Activated gamma-delta T cell (primary cell): ENCODE data around the gene CD19.
"Not testable (repeated sequence)": the region's sequence is repeated elsewhere in the genome, so short reads cannot be mapped to it uniquely, and the experiment has no call there.

ENCODE experiments used
- DNase-seq: peaks from one replicate; lab custom pipeline; 2025; lab: John Stamatoyannopoulos, UW
- total RNA-seq, 2 donors: gene quantifications; one replicate each; lab custom pipeline; 2026; lab: John Stamatoyannopoulos, UW

CD19 gene
- total RNA-seq = 0 to 0.17 reads per million in 2 donors

DNA sequence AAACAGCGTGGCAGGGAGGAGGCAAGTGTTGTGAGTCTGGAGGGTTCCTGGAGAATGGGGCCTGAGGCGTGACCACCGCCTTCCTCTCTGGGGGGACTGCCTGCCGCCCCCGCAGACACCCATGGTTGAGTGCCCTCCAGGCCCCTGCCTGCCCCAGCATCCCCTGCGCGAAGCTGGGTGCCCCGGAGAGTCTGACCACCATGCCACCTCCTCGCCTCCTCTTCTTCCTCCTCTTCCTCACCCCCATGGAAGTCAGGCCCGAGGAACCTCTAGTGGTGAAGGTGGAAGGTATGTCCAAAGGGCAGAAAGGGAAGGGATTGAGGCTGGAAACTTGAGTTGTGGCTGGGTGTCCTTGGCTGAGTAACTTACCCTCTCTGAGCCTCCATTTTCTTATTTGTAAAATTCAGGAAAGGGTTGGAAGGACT lies at the start of gene CD19:
CD19 (plus strand) TSS at position 171 of the 425 bp plus-strand sequence; CDS start at position 201, 30 bp downstream.
- no peak for DNase-seq

DNA sequence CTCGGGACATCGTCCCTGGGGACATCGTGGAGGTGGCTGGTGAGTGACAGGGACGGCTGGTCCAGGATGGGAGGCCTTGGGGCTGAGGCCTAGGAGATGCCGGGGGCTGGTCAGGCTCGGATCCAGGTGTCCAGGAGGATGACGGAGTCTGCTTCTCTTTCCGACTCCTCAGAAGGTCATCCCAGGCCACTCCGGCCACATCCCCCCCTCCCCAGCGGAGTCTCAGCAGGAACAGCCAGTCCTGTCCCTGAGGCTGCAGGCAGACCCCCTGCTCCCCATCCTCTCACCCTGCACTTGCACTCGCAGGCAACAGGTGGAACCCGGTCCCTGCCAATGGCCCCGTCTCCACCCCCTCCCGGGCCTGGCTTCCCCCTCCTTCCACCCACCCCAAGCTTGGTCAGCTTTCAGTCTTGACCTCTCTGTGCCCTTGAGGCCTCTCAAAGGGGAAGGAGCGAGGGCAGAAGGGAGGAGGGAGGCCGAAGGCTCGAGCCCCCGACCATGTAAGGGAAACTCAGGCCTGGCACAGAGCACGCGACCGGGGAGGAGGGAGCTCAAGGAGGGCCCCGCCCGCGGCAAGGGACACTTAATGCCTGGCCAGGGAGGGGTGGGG lies 49.1 kb upstream of the CD19 start:
- no peak for DNase-seq

- DNase-seq = no peak
These were observed 48.4 kb upstream of the CD19 start for GRCh38 chr16:28883221-28883996.

DNA sequence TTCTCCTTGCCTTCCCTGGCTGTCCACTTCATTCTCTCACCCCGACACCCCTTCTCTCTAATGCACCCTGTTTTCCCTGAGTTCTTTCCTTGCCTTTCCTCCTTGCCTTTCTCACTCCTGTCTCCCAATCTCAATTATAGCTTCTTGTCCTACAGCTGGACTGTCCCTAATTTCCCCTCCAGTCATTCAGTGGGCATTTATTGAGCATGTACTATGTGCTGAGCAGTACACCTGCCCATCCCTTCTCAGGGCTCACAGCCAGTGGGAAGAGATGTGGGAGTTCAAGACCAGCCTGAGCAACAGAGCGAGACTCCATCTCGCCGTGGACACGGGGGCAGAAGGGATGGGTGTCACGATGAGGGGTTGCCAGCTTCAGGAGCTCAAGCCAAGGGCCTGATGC lies 47.7 kb upstream of the CD19 start:
- DNase-seq = no peak

GRCh38 chr16:28886945-28887344 lies 44.8 kb upstream of the CD19 start:
- no peak for DNase-seq

- DNase-seq = not testable (repeated sequence)
These were observed 41.4 kb upstream of the CD19 start for GRCh38 chr16:28890355-28890754.

DNA sequence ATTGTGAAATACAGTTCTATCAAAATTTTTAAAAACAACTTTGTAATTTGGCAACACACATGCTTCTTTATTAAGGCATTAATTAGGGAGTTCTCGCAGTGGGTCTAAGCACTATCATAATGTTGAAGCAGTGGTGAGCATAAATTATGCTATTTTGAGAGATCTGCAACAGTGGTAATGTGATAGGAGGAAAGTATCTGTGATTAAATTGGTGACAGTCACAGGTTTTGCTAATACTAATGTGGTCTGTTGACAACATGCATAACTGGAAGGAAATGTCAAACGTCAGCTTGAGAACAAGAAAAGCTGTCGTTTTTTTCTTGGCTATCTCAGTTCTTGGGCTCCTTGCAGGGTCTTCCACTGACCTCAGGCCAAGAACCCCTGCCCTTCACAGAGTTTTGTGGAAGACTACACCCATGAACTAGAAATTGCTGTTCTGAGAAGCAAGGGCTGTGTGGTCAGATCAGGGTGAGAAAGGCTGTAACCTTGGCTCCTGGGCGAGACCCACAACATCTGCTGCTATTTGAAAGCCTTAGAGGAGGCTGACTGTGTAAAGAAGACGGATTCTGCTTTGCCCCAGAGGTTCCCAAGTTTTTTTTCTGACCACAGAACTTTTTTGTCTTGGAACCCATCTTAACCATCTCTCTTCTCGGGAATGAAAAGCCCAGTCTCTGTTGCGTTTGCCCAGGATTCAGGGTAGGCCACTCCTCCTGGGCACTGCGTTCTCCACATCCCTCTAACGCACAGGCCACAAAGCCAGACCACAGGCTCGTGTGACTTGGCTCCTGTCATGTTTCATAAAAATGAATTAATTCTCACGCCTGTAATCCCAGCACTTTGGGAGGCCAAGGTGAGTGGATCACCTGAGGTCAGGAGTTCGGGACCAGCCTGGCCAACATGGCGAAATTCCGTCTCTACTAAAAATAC lies 39.5 kb upstream of the CD19 start:
- no peak for DNase-seq

DNA sequence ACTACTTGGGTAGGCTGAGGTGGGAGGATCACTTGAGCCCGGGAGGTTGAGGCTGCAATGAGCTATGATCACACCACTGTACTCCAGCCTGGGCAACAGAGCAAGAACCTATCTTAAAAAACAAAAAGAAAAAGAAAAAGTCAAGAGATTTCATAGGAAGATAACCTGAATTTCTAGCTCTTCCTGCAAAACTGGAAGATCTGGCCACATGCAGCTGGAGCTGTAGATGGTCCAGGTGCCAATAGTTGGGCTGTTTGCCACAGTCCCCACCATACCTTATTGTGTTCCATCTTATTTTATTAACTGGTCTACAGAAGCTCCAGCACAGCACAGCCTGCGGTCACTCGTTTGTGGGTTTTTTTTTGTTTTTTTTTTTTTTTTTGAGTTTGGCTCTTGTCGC lies 38.5 kb upstream of the CD19 start:
- DNase-seq = no peak

DNA sequence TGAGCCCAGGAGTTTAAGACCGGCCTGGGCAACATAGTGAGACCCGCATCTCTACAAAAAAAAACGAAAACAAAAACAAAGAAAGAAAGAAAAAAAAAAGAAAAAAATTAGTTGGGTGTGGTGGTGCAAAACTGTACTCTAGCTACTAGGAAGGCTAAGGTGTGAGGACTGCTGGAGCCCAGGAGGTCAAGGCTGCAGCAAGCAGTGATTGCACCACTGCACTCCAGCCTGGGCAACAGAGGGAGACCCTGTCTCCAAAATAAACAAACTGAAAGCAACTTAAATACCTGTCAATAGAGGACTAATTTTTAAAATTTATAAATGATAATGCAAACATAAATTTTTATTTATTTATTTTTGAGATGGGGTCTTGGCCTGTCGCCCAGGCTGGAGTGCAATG lies 36.2 kb upstream of the CD19 start:
- no peak for DNase-seq

DNA sequence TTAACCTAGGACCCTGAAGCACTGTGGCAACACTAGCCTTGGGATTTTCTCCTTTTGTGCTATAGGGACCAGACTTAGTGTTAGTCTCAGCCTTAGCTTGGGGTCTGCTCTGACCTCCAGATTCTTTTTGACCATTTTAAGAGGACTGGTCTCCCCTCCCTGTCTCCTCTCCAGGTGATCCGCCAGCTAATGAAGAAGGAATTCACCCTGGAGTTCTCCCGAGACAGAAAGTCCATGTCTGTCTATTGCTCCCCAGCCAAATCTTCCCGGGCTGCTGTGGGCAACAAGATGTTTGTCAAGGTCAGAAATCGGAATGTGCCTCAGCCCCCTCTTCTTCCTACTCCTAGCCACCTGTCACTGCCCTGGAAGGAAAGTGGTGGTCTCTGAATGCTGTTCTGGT lies 33.9 kb upstream of the CD19 start:
- DNase-seq = no peak

DNA sequence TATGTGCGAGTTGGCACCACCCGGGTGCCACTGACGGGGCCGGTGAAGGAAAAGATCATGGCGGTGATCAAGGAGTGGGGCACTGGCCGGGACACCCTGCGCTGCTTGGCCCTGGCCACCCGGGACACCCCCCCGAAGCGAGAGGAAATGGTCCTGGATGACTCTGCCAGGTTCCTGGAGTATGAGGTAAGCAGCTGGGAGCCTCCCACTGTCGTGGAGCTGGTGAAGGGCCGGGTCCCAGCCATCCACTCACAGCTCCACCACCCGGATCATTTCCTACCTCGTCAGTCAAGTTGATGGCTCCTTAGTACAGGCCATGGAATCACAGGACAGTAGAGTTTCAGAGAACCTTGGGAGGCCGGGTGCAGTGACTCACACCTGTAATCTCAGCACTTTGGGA lies 33.5 kb upstream of the CD19 start:
- no peak for DNase-seq

DNA sequence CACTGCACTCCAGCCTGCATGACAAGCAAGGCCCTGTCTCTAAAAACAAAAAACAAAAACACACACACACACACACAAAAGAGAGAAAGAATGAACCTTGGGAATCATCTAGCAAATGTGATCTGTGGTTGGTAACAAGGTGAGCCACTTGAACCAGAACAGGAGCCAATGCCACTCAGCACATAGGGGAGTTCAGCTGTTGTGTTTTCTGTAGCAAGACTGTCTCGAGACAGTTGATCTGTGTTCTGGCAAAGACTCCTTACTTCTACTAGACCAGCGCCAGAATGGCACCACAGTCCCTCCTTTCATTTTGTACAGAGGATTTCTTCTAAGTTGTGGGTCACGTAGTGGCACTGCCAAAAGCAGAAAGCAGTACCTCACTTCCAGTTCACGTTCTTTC lies 32.8 kb upstream of the CD19 start:
- no peak for DNase-seq

DNA sequence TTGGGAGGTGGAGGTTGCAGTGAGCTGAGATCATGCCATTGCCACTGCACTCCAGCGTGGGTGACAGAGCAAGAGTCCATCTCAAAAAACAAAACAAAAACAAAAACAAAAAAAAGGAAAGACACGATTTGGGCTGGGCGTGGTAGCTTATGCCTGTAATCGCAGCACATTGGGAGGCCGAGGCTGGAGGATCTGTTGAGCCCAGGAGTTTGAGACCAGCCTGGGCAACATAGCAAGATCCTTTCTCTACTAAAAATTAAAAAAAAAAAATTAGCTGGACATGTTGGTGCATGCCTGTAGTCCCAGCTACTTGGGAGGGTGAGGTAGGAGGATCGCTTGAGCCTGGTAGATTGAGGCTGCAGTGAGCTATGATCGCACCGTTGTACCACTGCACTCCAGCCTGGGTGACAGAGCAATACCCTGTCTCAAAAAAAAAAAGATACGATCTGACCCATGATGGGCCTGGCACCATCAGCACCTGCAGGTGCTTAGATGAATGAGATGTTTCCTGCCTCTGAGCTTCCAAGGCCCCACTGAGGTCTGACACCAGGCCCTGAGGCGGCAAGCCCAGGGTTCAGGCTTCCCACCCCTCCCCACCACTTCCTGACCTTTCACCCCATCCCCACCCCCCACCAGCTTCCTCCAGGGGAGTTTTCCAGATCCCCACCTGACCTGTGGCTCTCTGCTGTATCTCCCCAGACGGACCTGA lies 31.7 kb upstream of the CD19 start:
- DNase-seq = no peak

GRCh38 chr16:28900601-28901000 lies 31.2 kb upstream of the CD19 start:
- DNase-seq = no peak

GRCh38 chr16:28901862-28902261 lies 29.9 kb upstream of the CD19 start:
- no peak for DNase-seq

DNA sequence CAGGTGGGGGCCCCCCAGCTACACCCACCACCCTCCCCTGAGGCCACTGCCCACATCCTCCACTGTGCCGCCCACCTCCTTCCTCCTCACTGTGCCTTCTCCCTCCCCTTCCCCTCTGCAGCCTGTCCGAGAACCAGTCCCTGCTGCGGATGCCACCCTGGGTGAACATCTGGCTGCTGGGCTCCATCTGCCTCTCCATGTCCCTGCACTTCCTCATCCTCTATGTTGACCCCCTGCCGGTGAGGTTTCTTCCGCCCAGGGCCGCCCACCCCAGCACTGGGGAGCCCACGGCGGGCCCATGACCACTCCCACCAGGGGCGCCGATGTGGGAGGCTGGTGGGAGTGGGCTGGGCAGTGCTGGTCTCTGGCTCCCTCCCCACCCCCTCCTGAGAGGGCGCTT lies 28.9 kb upstream of the CD19 start:
- no peak for DNase-seq

DNA sequence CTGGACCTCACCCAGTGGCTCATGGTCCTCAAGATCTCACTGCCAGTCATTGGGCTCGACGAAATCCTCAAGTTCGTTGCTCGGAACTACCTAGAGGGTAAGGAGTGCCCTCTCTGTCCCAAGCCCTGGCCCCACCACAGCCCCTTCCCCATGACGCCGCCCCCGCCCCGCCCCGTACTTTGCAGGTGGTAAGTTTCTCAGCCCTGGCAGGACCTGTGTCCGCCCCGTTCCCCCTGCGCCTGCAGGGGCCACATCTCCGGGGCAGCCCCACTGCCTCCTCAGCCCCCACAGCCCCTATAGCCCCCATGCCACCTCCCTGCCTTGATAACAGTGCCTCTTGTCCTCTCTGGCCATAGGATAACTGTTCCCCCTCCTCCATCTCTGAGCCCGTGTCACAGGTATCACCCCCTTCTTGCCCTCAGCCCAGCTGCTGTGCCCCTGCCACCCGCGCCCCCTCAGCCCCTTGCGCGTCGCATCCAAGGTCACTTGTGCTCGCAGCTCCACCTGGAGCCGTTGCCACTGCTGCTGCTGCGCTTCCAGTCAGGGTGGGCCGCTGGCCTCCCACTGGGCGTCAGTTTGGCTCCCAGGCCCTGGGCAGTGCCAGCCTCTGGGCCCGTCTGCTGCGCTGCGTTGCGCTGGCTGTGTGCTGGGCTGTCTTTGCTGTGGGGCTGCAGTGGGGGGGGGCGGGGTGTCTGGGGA lies 28.3 kb upstream of the CD19 start:
- no peak for DNase-seq

GRCh38 chr16:28904363-28904762 lies 27.4 kb upstream of the CD19 start:
- DNase-seq = no peak

DNA sequence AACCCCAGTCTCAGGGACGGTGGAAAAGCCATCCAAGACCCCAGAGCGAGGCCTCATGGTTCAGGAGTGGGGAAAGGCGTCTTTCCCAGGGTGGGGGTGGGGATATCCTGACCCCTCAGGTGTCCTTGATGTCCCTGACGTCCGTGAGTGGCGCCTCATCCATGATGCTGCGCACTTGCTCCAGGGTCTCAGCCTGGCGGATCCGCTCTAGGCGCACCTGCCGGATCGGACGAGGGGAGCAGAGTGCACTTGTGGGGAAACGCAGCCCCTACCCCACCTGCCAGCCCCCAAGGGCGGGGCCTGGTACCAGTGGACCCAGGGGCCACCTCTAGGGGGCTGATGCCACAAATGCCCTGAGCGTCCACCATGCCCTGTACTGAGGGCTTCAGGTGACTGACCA lies 26.9 kb upstream of the CD19 start:
- DNase-seq = no peak

DNA sequence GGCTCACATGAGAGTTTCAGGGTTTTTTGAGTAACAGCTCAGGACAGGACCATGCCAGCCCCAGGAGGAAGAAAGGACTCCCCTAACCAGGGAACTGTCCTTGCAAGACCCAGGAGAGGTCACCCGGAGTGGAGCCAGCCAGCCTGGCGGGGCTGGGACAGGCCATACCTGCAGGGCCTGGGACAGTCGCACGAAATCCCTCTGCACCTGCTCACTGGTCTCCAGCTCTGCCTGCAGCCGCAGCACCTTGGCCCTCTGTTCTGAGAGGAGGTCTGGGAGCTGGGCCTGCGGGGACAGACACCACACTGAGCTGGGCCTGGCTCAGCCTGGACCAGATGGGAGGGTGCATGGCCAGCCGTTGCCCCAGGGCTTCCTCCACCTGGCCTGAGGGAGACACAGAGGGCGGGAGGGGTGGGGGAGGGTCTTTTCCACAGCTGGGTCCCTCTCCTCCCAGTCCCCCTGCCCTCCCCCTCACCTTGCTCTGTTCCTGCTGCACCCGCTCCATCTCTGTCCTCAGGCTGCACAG lies 26.5 kb upstream of the CD19 start:
- no peak for DNase-seq

GRCh38 chr16:28905800-28906372 lies 25.9 kb upstream of the CD19 start:
- DNase-seq = no peak
